Measurements from ENCODE around the gene ATP5F1C. TPM values are rescaled to one million over a fixed set of nuclear protein-coding genes. Genes with fewer than 3 reads are reported as not detected.

The ATP5F1C gene
- total and polyA plus RNA-seq, 2 donors (not counting 1 experiment from before 2014, with no cell fraction given): 114 to 116 TPM

- ATAC-seq (ENCODE audit: low read depth) (no peak), DNase-seq (peak; percentile 16)
- peaks cover 38% of the 10 kb centered on the region for H3K4me1 Mint-ChIP-seq
- no CpG with 5 or more reads among the region's 3 CpGs for whole genome bisulfite sequencing (ENCODE audit: insufficient coverage)
- H3K9me3 Mint-ChIP-seq (ENCODE audit: insufficient read depth): no peaks in the 10 kb centered on the region
- ChIA-PET CTCF (no interaction called here), POLR2A (no interaction called here)
- TF ChIP-seq CTCF (IDR thresholded peaks at IDR 0.05): no peak
- no peak for TF ChIP-seq EZH2 (IDR thresholded peaks at IDR 0.05; ENCODE audit: borderline replicate concordance, insufficient read depth, low read depth, low read length, poor library complexity, severe bottlenecking)
- H3K27me3 Mint-ChIP-seq: no peaks in the 10 kb centered on the region
- no peaks in the 10 kb centered on the region for H3K9me3 ChIP-seq (ENCODE audit: control extremely low read depth in 1 of 3, control insufficient read depth in 2 of 3, insufficient read depth in 1 of 3, low read length in 2 of 3)
- H3K27me3 ChIP-seq (replicated peaks in 1 of 4; ENCODE audit: control extremely low read depth in 1 of 4, control insufficient read depth in 3 of 4, insufficient read depth in 4 of 4, low read length in 3 of 4): no peaks in the 10 kb centered on the region
- no peak overlapping the region for H3K27ac Mint-ChIP-seq
- H2AFZ ChIP-seq (ENCODE audit: insufficient read depth, low read depth, low read length, poor library complexity, severe bottlenecking): no peak overlapping the region
- peaks cover 36% of the 10 kb centered on the region for H4K20me1 ChIP-seq (ENCODE audit: control insufficient read depth, insufficient read depth, low read length, poor library complexity, severe bottlenecking)
- H3K9ac ChIP-seq (ENCODE audit: low read length): peak overlapping the region; percentile 95
- peaks cover 84% of the 10 kb centered on the region for H3K79me2 ChIP-seq (ENCODE audit: control insufficient read depth, insufficient read depth, low read length)
- peaks cover 0 to 3% of the 10 kb centered on the region in 2 experiments for H3K36me3 ChIP-seq (replicated peaks in 1 of 2; ENCODE audit: control extremely low read depth in 1 of 2, control insufficient read depth in 1 of 2, extremely low read depth in 1 of 2, insufficient read depth in 2 of 2, low read length in 1 of 2)
- H3K4me2 ChIP-seq (replicated peaks; ENCODE audit: low read depth, low read length, poor library complexity, severe bottlenecking): peak overlapping the region; percentile 97
- H3K27ac ChIP-seq (ENCODE audit: low read length in 2 of 2): peak overlapping the region in 1 of 2 donors; percentile 75
- H3K4me3 ChIP-seq (ENCODE audit: control extremely low read depth in 1 of 5, extremely low read depth in 1 of 5, insufficient read depth in 1 of 5, low read depth in 2 of 5, low read length in 4 of 5): peak overlapping the region in 1 of 5 experiments; percentile 87
- H3K4me3 Mint-ChIP-seq: no peak overlapping the region
- intact Hi-C loops (cut with micrococcal nuclease): loop anchor here (5.0 kb wide), 1 partner anchor 1644 kb away; no protein-coding TSS in a partner anchor
- H3K4me1 ChIP-seq (ENCODE audit: control insufficient read depth in 2 of 2, insufficient read depth in 2 of 2, low read length in 2 of 2): peaks cover 26 to 28% of the 10 kb centered on the region in 2 donors
Observed at GRCh38 chr10:7786430-7786829, 1.5 kb upstream of the ATP5F1C start.

GRCh38 chr10:7787150-7787856 lies 674 bp upstream of the ATP5F1C start:
- Mint-ChIP-seq H3K27me3 (no peaks in the 10 kb centered on the region), H3K9me3 (ENCODE audit: insufficient read depth) (no peaks in the 10 kb centered on the region), H3K4me3 (no peak overlapping the region), H3K27ac (no peak overlapping the region), H3K4me1 (peaks cover 44% of the 10 kb centered on the region)
- ChIA-PET CTCF (interaction anchor here (1.1 to 1.4 kb wide), 2 partner anchors 31 to 33 kb away, joined by 3 to 15 read pairs; partner anchors contain the start of gene TAF3), POLR2A (interaction anchor here (0.6 to 2.1 kb wide), 2 partner anchors 9 to 32 kb away, joined by 3 to 38 read pairs; partner anchors contain the start of gene TAF3)
- ATAC-seq (ENCODE audit: low read depth): no peak
- H3K9me3 ChIP-seq (ENCODE audit: control extremely low read depth in 1 of 3, control insufficient read depth in 2 of 3, insufficient read depth in 1 of 3, low read length in 2 of 3): no peaks in the 10 kb centered on the region
- peaks cover 26 to 28% of the 10 kb centered on the region in 2 donors for H3K4me1 ChIP-seq (ENCODE audit: control insufficient read depth in 2 of 2, insufficient read depth in 2 of 2, low read length in 2 of 2)
- no peaks in the 10 kb centered on the region for H3K27me3 ChIP-seq (replicated peaks in 1 of 4; ENCODE audit: control extremely low read depth in 1 of 4, control insufficient read depth in 3 of 4, insufficient read depth in 4 of 4, low read length in 3 of 4)
- TF ChIP-seq EZH2 (IDR thresholded peaks at IDR 0.05; ENCODE audit: borderline replicate concordance, insufficient read depth, low read depth, low read length, poor library complexity, severe bottlenecking): no peak
- no peak for TF ChIP-seq CTCF (IDR thresholded peaks at IDR 0.05)
- H3K79me2 ChIP-seq (ENCODE audit: control insufficient read depth, insufficient read depth, low read length): peaks cover 90% of the 10 kb centered on the region
- H3K9ac ChIP-seq (ENCODE audit: low read length): peak overlapping the region; percentile 95
- intact Hi-C loops (cut with micrococcal nuclease): loop anchor here (5.0 kb wide), 1 partner anchor 1645 kb away; no protein-coding TSS in a partner anchor
- peaks cover 45% of the 10 kb centered on the region for H4K20me1 ChIP-seq (ENCODE audit: control insufficient read depth, insufficient read depth, low read length, poor library complexity, severe bottlenecking)
- H3K27ac ChIP-seq (ENCODE audit: low read length in 2 of 2): peak overlapping the region; percentile 50 to 75
- under 1% methylated on average over 23 of the region's 26 CpGs for WGBS (ENCODE audit: insufficient coverage)
- H2AFZ ChIP-seq (ENCODE audit: insufficient read depth, low read depth, low read length, poor library complexity, severe bottlenecking): peak overlapping the region; percentile 98
- peaks cover 0 to 3% of the 10 kb centered on the region in 2 experiments for H3K36me3 ChIP-seq (replicated peaks in 1 of 2; ENCODE audit: control extremely low read depth in 1 of 2, control insufficient read depth in 1 of 2, extremely low read depth in 1 of 2, insufficient read depth in 2 of 2, low read length in 1 of 2)
- peak overlapping the region; percentile 87 to 95 (median 87) for H3K4me3 ChIP-seq (ENCODE audit: control extremely low read depth in 1 of 5, extremely low read depth in 1 of 5, insufficient read depth in 1 of 5, low read depth in 2 of 5, low read length in 4 of 5)
- DNase-seq: no peak
- H3K4me2 ChIP-seq (replicated peaks; ENCODE audit: low read depth, low read length, poor library complexity, severe bottlenecking): peak overlapping the region; percentile 97
